AG09309 (cell line): ENCODE data around the gene TTLL5.
A peak's percentile ranks its signal among the peaks of the same experiment; 100 is the strongest.

Experiments
- DNase-seq: peaks from one replicate; pipeline ENCODE4 v3.0.0-alpha.2; 2010; ENCODE audit warnings: low read depth
- H3K4me3 ChIP-seq: 2 replicates; pipeline ENCODE4 v1.5.1; 2011; ENCODE audit warnings: mild to moderate bottlenecking, low read depth, low read length, moderate library complexity; ENCODE audit not compliant: control insufficient read depth
- TF ChIP-seq, protein P1 (sequence below): IDR thresholded peaks from 2 replicates; pipeline ENCODE4 v1.5.1; 2011; ENCODE audit warnings: mild to moderate bottlenecking, low read depth, low read length, inconsistent platforms; ENCODE audit not compliant: insufficient read depth, control insufficient read depth; ENCODE audit errors: missing control alignments

TTLL5 gene

DNA sequence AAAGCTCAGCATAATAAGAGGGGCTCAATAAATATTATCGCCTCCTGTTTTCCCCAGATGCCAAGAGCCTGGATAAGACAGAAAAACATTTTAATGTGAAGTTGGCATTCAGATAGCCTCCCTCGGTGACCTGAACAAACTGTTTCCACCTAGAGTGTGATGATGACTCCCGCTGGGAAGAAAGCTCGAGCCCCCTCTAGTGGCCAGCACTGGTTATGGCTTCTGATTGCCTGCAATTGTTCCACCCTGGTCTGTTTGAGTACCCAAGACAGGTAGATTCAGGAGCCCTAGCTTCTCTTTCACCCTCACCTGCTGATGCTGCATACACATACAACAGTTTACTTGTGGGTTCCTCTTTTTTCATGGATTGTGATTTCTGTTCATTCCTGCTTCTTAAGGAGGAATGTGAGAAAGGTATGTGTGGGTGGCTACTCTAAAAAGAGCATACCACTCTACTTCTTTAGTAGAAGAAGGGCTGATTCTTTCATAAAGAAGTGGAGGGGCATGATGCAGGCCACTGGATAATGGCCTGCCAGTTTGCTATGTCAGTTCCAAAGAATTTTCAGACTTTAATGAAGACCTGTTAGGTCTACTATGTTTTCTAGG is 6.8 kb upstream of the TTLL5 start:
- H3K4me3 ChIP-seq: no peak overlapping the region
- DNase-seq: no peak
- TF ChIP-seq, protein P1, sequence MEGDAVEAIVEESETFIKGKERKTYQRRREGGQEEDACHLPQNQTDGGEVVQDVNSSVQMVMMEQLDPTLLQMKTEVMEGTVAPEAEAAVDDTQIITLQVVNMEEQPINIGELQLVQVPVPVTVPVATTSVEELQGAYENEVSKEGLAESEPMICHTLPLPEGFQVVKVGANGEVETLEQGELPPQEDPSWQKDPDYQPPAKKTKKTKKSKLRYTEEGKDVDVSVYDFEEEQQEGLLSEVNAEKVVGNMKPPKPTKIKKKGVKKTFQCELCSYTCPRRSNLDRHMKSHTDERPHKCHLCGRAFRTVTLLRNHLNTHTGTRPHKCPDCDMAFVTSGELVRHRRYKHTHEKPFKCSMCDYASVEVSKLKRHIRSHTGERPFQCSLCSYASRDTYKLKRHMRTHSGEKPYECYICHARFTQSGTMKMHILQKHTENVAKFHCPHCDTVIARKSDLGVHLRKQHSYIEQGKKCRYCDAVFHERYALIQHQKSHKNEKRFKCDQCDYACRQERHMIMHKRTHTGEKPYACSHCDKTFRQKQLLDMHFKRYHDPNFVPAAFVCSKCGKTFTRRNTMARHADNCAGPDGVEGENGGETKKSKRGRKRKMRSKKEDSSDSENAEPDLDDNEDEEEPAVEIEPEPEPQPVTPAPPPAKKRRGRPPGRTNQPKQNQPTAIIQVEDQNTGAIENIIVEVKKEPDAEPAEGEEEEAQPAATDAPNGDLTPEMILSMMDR: peak; percentile 95

DNA sequence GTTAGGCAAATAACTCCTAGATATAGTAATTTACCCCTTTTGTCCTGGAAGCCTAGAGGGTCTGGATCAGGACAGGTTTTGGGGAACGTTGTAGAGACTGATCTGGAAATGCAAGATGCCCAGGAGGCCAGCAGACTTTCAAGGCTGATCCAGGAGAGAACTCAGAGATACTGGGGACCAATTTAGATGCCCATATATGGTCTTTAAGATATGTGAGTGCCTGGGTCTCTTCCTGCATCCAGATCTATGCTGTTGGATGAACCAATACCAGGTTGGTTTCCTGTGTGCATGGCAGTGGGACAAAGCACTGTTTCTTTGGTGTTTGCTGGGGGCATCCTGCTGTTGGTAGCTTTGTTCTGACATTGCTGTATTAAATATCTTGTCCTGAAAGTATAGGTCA is 5.8 kb upstream of the TTLL5 start:
- no peak overlapping the region for H3K4me3 ChIP-seq
- no peak for DNase-seq
- TF ChIP-seq, protein P1: no peak

DNA sequence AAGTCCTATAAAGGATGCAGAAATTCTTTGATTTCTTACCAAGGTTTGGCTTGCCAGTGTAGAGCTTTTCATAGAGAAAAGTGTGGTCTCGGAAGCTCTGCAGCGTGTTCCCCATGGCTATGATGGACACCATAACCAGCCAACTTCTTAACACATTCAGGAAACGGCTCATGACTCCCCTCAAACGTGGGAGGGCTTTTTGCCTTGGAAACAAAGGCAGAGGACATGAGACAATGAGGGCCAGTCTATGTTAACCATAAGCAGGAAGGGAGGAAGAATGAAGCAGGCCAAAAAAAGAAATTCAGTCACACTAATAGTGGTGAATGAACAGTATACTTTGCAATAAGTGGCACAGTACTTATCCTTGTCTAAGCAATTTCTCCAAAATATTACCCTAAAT is 3.7 kb upstream of the TTLL5 start:
- DNase-seq: no peak
- TF ChIP-seq, protein P1: no peak
- H3K4me3 ChIP-seq: no peak overlapping the region

DNA sequence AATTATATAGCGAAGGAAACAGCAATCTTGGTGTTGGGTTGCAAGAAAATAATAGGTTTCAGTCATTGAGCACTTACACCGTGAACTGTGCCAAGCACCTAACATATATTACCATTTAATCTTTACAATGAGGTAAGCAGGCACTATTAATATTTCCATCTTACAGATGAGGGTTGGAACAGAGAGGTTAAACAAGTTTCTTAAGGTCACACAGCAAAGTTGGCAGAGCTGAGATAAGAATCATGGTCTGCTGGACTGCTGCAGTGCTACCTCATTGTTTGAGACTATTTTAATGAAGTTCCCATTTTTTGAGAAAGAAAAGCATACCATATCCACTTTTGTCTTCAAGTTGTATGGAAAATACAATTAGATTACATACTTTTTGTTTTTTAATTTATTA is 2.1 kb upstream of the TTLL5 start:
- no peak overlapping the region for H3K4me3 ChIP-seq
- DNase-seq: no peak
- TF ChIP-seq, protein P1: no peak

DNA sequence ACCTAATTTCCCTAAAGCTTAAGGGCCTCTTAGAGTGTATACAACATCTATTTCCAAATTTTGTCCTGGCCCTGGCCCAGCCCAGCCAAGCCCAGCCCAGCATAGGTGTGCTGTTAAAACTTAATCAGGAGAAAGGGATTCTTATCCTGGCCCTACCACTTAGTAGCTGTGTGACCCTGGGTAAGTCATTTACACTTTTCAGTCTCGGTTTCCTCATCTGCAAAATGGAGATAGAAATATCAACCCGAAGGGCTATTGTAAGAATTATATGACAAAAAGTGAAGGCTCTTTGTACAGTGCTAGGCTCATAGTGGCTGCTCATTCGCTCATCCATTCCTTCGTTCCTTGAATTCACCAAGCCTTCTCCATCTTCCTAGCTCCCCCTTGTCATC is 812 bp upstream of the TTLL5 start:
- H3K4me3 ChIP-seq: peak overlapping the region; percentile 96
- DNase-seq: no peak
- TF ChIP-seq, protein P1: no peak

DNA sequence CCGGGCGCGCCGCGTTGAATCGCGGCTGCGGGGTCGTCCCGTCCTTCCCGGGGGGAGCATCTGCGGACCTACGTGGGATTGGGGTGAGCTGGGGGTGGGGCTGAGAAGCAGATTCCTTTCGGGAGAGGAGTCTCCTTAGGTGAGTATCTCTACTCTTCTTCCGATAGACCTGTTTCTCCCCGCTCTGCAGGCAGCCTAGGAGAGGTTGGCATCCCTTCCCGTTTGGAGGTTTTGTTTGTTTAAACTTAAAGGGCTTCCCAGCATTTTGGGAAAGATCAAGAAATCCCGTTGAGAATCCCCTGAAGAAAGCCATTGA is 411 bp downstream of the TTLL5 start:
- DNase-seq: no peak
- TF ChIP-seq, protein P1: no peak

DNA sequence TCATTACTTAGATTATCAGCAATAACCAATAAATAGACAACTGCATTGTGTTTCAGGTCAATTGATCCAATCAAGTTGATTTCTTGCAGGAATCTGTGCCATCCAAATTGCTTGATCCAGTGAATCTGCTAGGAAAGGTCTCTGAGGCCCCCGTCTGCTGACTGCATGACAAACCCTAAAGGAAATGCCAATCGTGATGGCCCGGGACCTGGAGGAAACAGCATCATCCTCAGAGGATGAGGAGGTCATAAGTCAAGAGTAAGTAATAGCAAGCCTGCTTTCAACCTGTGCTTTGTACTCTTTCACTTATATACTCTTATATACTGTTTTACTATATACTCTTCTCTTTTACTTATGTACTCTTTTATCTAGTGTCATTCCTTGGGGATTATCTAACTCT is 1.9 kb downstream of the TTLL5 start:
- TF ChIP-seq, protein P1: no peak
- no peak for DNase-seq
- no peak overlapping the region for H3K4me3 ChIP-seq

More for the DNA sequence above, 411 bp downstream of the TTLL5 start:
- peak overlapping the region; percentile 96 for H3K4me3 ChIP-seq
